HepG2 (cell line): ENCODE measurements around the gene PELO. TPM values are rescaled to one million over a fixed set of nuclear protein-coding genes. Genes with fewer than 3 reads are reported as not detected.

Experiments
- ATAC-seq: fragments of 200-7000 bp; cut with Tn5 transposase; 3 replicates; pipeline ENCODE4 v1.9.1; 2020; ENCODE audit warnings: mild to moderate bottlenecking, moderate library complexity
- BruUV-seq: library from RNA; stranded (reverse); fragments of 400-500 nt; replicated peaks from 2 replicates; lab custom pipeline; 2021; lab: Mats Ljungman, UMichigan
- CTCF ChIA-PET: fragments of 300-600 bp; formaldehyde crosslinking; extraction: SDS; loops from one replicate; lab custom pipeline; 2021; ENCODE audit warnings: low total read pairs, inconsistent platforms, low intra/inter-chr PET ratio; lab: Yijun Ruan, JAX
- POLR2A ChIA-PET: fragments of 350-600 bp; sonication (Branson Sonifier 250); formaldehyde crosslinking; loops from one replicate; lab custom pipeline; 2020; ENCODE audit warnings: antibody characterized with exemption, inconsistent platforms; lab: Yijun Ruan, JAX
- DNase-seq: peaks from one replicate; pipeline ENCODE4 v3.0.0-alpha.2; 2015; ENCODE audit warnings: low spot score
- FAIRE-seq: peaks from 3 replicates; lab custom pipeline; 2011; peaks lifted over from hg19 to GRCh38; lab: Jason Lieb, UNC
- H2AFZ ChIP-seq: one replicate; pipeline ENCODE4 v1.6.1; 2011; ENCODE audit warnings: low read length, inconsistent platforms
- H3K27ac ChIP-seq: fragments of 300-600 bp; 3 replicates; pipeline ENCODE4 v1.8.0; 2011; ENCODE audit warnings: mixed run types, mild to moderate bottlenecking, mixed read lengths, low read length, inconsistent platforms; ENCODE audit not compliant: insufficient read depth; ENCODE audit errors: extremely low read length
- H3K27me3 ChIP-seq, 2 experiments: fragments of 200-600 bp in 1 of 2; 2 replicates in 1 of 2; 3 replicates in 1 of 2; pipeline versions ENCODE4 v1.6.0 to v1.8.0; 2011; ENCODE audit warnings: low read length in 2 of 2, mild to moderate bottlenecking in 2 of 2, moderate library complexity in 2 of 2, inconsistent platforms in 1 of 2; ENCODE audit not compliant: insufficient read depth in 2 of 2, control insufficient read depth in 1 of 2
- H3K36me3 ChIP-seq, 2 experiments: fragments of 200-600 bp in 1 of 2; replicated peaks in 1 of 2; 2 replicates in 1 of 2; 3 replicates in 1 of 2; pipeline versions ENCODE4 v1.5.1 to v1.8.0; 2011; ENCODE audit warnings: low read length in 2 of 2, inconsistent platforms in 1 of 2; ENCODE audit not compliant: insufficient read depth in 2 of 2, control insufficient read depth in 1 of 2
- H3K4me1 ChIP-seq: 2 replicates; pipeline ENCODE4 v1.5.1; 2012; ENCODE audit warnings: low read length, inconsistent platforms; ENCODE audit not compliant: insufficient read depth
- H3K4me2 ChIP-seq: 2 replicates; pipeline ENCODE4 v1.6.0; 2011; ENCODE audit warnings: low read depth, low read length, inconsistent platforms
- H3K4me3 ChIP-seq, 3 experiments: fragments of 200-600 bp in 1 of 3; sonication (generic), shearing (Covaris generic) in 1 of 3; replicated peaks in 1 of 3; 2 replicates each; pipeline ENCODE4 v1.5.1; 2011 to 2016; ENCODE audit warnings: low read length in 3 of 3, inconsistent platforms in 2 of 3, low read depth in 2 of 3, mild to moderate bottlenecking in 2 of 3, control low read depth in 1 of 3, mixed read lengths in 1 of 3; ENCODE audit not compliant: insufficient read depth in 1 of 3
- H3K79me2 ChIP-seq: one replicate; pipeline ENCODE4 v1.6.1; 2011; ENCODE audit warnings: low read length, inconsistent platforms; ENCODE audit not compliant: insufficient read depth
- H3K9ac ChIP-seq: 2 replicates; pipeline ENCODE4 v1.6.0; 2011; ENCODE audit warnings: mild to moderate bottlenecking, low read depth, low read length, inconsistent platforms; ENCODE audit not compliant: insufficient read depth
- H3K9me3 ChIP-seq: 2 replicates; pipeline ENCODE4 v1.5.1; 2012; ENCODE audit warnings: mild to moderate bottlenecking, low read length
- H4K20me1 ChIP-seq: 2 replicates; pipeline ENCODE4 v1.6.0; 2011; ENCODE audit warnings: inconsistent platforms, mild to moderate bottlenecking, low read length, moderate library complexity; ENCODE audit not compliant: insufficient read depth
- AKAP8 ChIP-seq: sonication (generic); formaldehyde crosslinking; IDR thresholded peaks from 2 replicates; pipeline ENCODE4 v1.5.1; 2020; ENCODE audit warnings: mild to moderate bottlenecking, missing genetic modification reagents
- ATF7 ChIP-seq, 2 experiments: fragments of 450-650 bp in 1 of 2; sonication (generic) in 1 of 2; formaldehyde crosslinking in 1 of 2; IDR thresholded peaks; 2 replicates each; pipeline versions ENCODE4 v1.4.0 to v1.6.1; 2016 to 2020; ENCODE audit warnings: antibody characterized with exemption in 1 of 2, mild to moderate bottlenecking in 1 of 2, missing genetic modification reagents in 1 of 2
- MAZ ChIP-seq, 2 experiments: sonication (generic) in 1 of 2; formaldehyde crosslinking in 1 of 2; IDR thresholded peaks; 2 replicates each; pipeline versions ENCODE4 v1.5.0 to v1.6.1; 2012 to 2020; ENCODE audit warnings: low read depth in 2 of 2, mild to moderate bottlenecking in 2 of 2, borderline replicate concordance in 1 of 2, improper control_type of control experiment in 1 of 2, low read length in 1 of 2, missing genetic modification reagents in 1 of 2, moderate library complexity in 1 of 2
- SMARCE1 ChIP-seq: fragments of 450-650 bp; IDR thresholded peaks from 2 replicates; pipeline ENCODE4 v1.6.1; 2017; ENCODE audit warnings: borderline replicate concordance
- SNRNP70 ChIP-seq: fragments of 200-400 bp; formaldehyde crosslinking; IDR thresholded peaks from 2 replicates; pipeline ENCODE4 v1.6.1; 2017; ENCODE audit warnings: mild to moderate bottlenecking, low read depth, low read length, moderate library complexity
- ZNF207 ChIP-seq: fragments of 450-650 bp; IDR thresholded peaks from 2 replicates; pipeline ENCODE4 v1.6.1; 2016; ENCODE audit warnings: antibody characterized with exemption, borderline replicate concordance
- ZNF619 ChIP-seq: sonication (generic); formaldehyde crosslinking; IDR thresholded peaks from 2 replicates; pipeline ENCODE4 v1.4.0; 2020; ENCODE audit warnings: mild to moderate bottlenecking, missing genetic modification reagents
- ZSCAN25 ChIP-seq: sonication (generic); formaldehyde crosslinking; IDR thresholded peaks from 2 replicates; pipeline ENCODE4 v1.8.0; 2022; ENCODE audit warnings: mild to moderate bottlenecking, missing genetic modification reagents
- WGBS: methylation state at CpG from one replicate; pipeline ENCODE4 v1.1.6; 2017; ENCODE audit warnings: low lambda C conversion rate; 5-methylcytosine and 5-hydroxymethylcytosine counted together
- in situ Hi-C: cut with HindIII; loops from 2 replicates; pipeline ENCODE4 v1.10.0; 2017; ENCODE audit warnings: low pct_unique_long_range_greater_than_20kb; ENCODE audit not compliant: extremely low pct_ligation_motif_present
- intact Hi-C: fragments of 100-400 bp; cut with micrococcal nuclease; formaldehyde crosslinking; loops from one replicate; pipeline ENCODE4 v1.10.0; 2022; ENCODE audit not compliant: unreplicated experiment
- polyA plus RNA-seq, 8 experiments: library from polyadenylated mRNA; depleted of rRNA in 3 of 8; stranded (reverse) in 7 of 8; unstranded in 1 of 8; fragments of >200 nt; fragmentation: Illumina TruSeq in 4 of 8; extraction: Trizol in 4 of 8; gene quantifications; 2 replicates each; pipeline versions ENCODE4 v1.2.1 to v1.2.3, GENCODE V29; 2011 to 2016; ENCODE audit warnings: low read depth in 4 of 8, missing spikeins in 1 of 8, mixed read lengths in 1 of 8; ENCODE audit not compliant: insufficient read depth in 1 of 8
- total RNA-seq, 5 experiments: library from RNA; depleted of rRNA; stranded (reverse); fragments of >200 nt; fragmentation: Illumina TruSeq; extraction: Trizol; gene quantifications; 2 replicates each; pipeline ENCODE4 v1.2.3, GENCODE V29; 2016; ENCODE audit warnings: low read depth in 1 of 5
- TF ChIP-seq, protein P1 (sequence below): sonication (generic); formaldehyde crosslinking; IDR thresholded peaks from 2 replicates; pipeline ENCODE4 v1.4.0; 2020; ENCODE audit warnings: missing genetic modification reagents, borderline replicate concordance
- TF ChIP-seq, protein P2 (sequence below): sonication (generic); formaldehyde crosslinking; IDR thresholded peaks from 2 replicates; pipeline ENCODE4 v1.5.0; 2020; ENCODE audit warnings: mild to moderate bottlenecking, missing genetic modification reagents

The PELO gene
- total and polyA plus RNA-seq, 2 of the 13 experiments (the other 11 are each of a cell fraction or from before 2014, with no cell fraction given) = 19.0 to 23.9 TPM

DNA sequence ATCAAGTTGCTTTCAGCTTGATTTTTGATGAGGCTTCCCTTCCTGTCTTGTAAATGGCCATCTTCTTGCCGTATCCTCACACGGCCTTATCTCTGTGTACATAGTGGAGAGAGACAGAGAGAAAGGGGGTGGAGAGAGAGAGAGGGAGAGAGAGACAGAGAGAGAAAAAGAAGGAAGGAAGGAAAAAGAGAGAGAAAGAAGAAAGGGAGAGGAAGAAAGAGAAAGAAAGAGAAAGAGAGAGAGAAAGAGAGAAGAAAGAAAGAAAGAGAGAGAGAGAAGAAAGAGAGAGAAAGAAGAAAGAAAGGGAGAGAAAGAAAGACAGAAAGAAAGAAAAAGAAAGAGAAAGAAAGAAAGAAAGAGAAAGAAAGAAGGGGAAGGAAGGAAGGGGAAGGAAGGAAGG is 46.6 kb downstream of the PELO start:
- Histone ChIP-seq H4K20me1 (no peaks in the 10 kb centered on the region), H2AFZ (no peak overlapping the region), H3K4me1 (no peaks in the 10 kb centered on the region), H3K4me3 (no peak overlapping the region), H3K9me3 (no peaks in the 10 kb centered on the region), H3K79me2 (no peaks in the 10 kb centered on the region), H3K36me3 (no peaks in the 10 kb centered on the region), H3K4me2 (no peak overlapping the region), H3K9ac (no peak overlapping the region)
- DNase-seq (no peak), FAIRE-seq (no peak)
- in situ Hi-C loops = no loop called here
- no TSS peak for BruUV-seq
- ChIA-PET POLR2A (no interaction called here), CTCF (no interaction called here)
- WGBS = 94% methylated on average over 2 of the region's 2 CpGs
- TF ChIP-seq AKAP8 (no peak), ATF7 (IDR thresholded peaks at IDR 0.05) (no peak), ATF7 (CRISPR knock-in tag; IDR thresholded peaks at IDR 0.05) (no peak), SNRNP70 (no peak), SMARCE1 (no peak), ZSCAN25 (CRISPR knock-in tag) (no peak), ZNF619 (CRISPR knock-in tag) (no peak), ZNF207 (no peak), MAZ (IDR thresholded peaks at IDR 0.05; ENCODE audit: borderline replicate concordance, low read depth, low read length) (no peak), MAZ (CRISPR knock-in tag; IDR thresholded peaks at IDR 0.05; ENCODE audit: low read depth) (no peak)
- TF ChIP-seq, protein P1, sequence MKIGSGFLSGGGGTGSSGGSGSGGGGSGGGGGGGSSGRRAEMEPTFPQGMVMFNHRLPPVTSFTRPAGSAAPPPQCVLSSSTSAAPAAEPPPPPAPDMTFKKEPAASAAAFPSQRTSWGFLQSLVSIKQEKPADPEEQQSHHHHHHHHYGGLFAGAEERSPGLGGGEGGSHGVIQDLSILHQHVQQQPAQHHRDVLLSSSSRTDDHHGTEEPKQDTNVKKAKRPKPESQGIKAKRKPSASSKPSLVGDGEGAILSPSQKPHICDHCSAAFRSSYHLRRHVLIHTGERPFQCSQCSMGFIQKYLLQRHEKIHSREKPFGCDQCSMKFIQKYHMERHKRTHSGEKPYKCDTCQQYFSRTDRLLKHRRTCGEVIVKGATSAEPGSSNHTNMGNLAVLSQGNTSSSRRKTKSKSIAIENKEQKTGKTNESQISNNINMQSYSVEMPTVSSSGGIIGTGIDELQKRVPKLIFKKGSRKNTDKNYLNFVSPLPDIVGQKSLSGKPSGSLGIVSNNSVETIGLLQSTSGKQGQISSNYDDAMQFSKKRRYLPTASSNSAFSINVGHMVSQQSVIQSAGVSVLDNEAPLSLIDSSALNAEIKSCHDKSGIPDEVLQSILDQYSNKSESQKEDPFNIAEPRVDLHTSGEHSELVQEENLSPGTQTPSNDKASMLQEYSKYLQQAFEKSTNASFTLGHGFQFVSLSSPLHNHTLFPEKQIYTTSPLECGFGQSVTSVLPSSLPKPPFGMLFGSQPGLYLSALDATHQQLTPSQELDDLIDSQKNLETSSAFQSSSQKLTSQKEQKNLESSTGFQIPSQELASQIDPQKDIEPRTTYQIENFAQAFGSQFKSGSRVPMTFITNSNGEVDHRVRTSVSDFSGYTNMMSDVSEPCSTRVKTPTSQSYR (CRISPR knock-in tag) = no peak
- TF ChIP-seq, protein P2, sequence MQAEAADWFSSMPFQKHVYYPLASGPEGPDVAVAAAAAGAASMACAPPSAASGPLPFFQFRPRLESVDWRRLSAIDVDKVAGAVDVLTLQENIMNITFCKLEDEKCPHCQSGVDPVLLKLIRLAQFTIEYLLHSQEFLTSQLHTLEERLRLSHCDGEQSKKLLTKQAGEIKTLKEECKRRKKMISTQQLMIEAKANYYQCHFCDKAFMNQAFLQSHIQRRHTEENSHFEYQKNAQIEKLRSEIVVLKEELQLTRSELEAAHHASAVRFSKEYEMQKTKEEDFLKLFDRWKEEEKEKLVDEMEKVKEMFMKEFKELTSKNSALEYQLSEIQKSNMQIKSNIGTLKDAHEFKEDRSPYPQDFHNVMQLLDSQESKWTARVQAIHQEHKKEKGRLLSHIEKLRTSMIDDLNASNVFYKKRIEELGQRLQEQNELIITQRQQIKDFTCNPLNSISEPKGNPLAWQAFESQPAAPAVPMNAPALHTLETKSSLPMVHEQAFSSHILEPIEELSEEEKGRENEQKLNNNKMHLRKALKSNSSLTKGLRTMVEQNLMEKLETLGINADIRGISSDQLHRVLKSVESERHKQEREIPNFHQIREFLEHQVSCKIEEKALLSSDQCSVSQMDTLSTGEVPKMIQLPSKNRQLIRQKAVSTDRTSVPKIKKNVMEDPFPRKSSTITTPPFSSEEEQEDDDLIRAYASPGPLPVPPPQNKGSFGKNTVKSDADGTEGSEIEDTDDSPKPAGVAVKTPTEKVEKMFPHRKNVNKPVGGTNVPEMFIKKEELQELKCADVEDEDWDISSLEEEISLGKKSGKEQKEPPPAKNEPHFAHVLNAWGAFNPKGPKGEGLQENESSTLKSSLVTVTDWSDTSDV (CRISPR knock-in tag) = no peak
- TF ChIP-seq, all 625 proteins: peak for 0
- intact Hi-C loops = no loop called here
- Histone ChIP-seq H3K27me3 (no peaks in the 10 kb centered on the region), H3K27ac (no peak overlapping the region)
- ATAC-seq = no peak
